ENCODE measurements around the gene CASP10. TPM values are rescaled to one million over a fixed set of nuclear protein-coding genes. Genes with fewer than 3 reads are reported as not detected.

Gene CASP10
- total and polyA plus RNA-seq, 9 of the 15 experiments (the other 6 are each of a cell fraction or from before 2014, with no cell fraction given) = 7.1 to 20.4 (median 10.8) TPM

GRCh38 chr2:201220102-201220570 is 37.2 kb downstream of the CASP10 start (continued):
- no peak for TF ChIP-seq ZNF77 (CRISPR knock-in tag; IDR thresholded peaks at IDR 0.05)
- no peak for TF ChIP-seq PYGO2 (tag; IDR thresholded peaks at IDR 0.05)
- TF ChIP-seq ZBTB33 (CRISPR knock-in tag; IDR thresholded peaks at IDR 0.05) = no peak
- TF ChIP-seq PBX2 (CRISPR knock-in tag; IDR thresholded peaks at IDR 0.05; ENCODE audit: low read depth) = no peak
- no peak for TF ChIP-seq PBX2 (tag; conservative IDR thresholded peaks at IDR 0.05; ENCODE audit: low read depth)
- peak; percentile 84 for TF ChIP-seq PKNOX1 (IDR thresholded peaks at IDR 0.05)
- TF ChIP-seq RBM25 (IDR thresholded peaks at IDR 0.05; ENCODE audit: low read depth, low read length, severe bottlenecking) = no peak
- no peak for TF ChIP-seq ZBTB34 (CRISPR knock-in tag; IDR thresholded peaks at IDR 0.05)
- no peak for TF ChIP-seq HIVEP1 (CRISPR knock-in tag; IDR thresholded peaks at IDR 0.05)
- no peak for TF ChIP-seq BCLAF1 (IDR thresholded peaks at IDR 0.05; ENCODE audit: borderline replicate concordance in 1 of 2, control insufficient read depth in 1 of 2, low read depth in 2 of 2, low read length in 1 of 2)
- no peak for TF ChIP-seq RBM15 (IDR thresholded peaks at IDR 0.05; ENCODE audit: insufficient read depth, low read length)
- TF ChIP-seq PHF20 (IDR thresholded peaks at IDR 0.05; ENCODE audit: partially characterized antibody) = no peak
- no peak for TF ChIP-seq HSF4 (CRISPR knock-in tag; IDR thresholded peaks at IDR 0.05; ENCODE audit: borderline replicate concordance)
- TF ChIP-seq VEZF1 (CRISPR knock-in tag; IDR thresholded peaks at IDR 0.05) = peak; percentile 75
- no peak for TF ChIP-seq SRSF3 (IDR thresholded peaks at IDR 0.05; ENCODE audit: insufficient read depth, low read length)
- no peak for TF ChIP-seq GTF2A2 (tag; IDR thresholded peaks at IDR 0.05)

Data from K562 (cell line).